ENCODE measurements around the gene TENT5A. TPM values are rescaled to one million over a fixed set of nuclear protein-coding genes. Genes with fewer than 3 reads are reported as not detected.
"Not testable (repeated sequence)": the region's sequence is repeated elsewhere in the genome, so short reads cannot be mapped to it uniquely, and the experiment has no call there.

The TENT5A gene
- total RNA-seq, 1 donor from 2014 or later = 17.2 TPM

GRCh38 chr6:81781624-81782023 is 29.1 kb upstream of the TENT5A start:
- no peak for DNase-seq
- Histone ChIP-seq H3K4me3 (no peak overlapping the region), H3K27ac (no peak overlapping the region), H3K27me3 (no peaks in the 10 kb centered on the region), H3K4me1 (no peaks in the 10 kb centered on the region), H3K36me3 (no peaks in the 10 kb centered on the region), H3K9me3 (no peaks in the 10 kb centered on the region)
- no peak for ATAC-seq
- intact Hi-C loops (cut with DNase I) = no loop called here
- TF ChIP-seq CTCF (IDR thresholded peaks at IDR 0.05) = no peak

GRCh38 chr6:81777586-81778268 is 25.2 kb upstream of the TENT5A start:
- Histone ChIP-seq H3K4me3 (no peak overlapping the region), H3K4me1 (no peaks in the 10 kb centered on the region), H3K36me3 (no peaks in the 10 kb centered on the region), H3K27me3 (no peaks in the 10 kb centered on the region), H3K9me3 (no peaks in the 10 kb centered on the region), H3K27ac (no peak overlapping the region)
- no peak for TF ChIP-seq CTCF (IDR thresholded peaks at IDR 0.05)
- DNase-seq = no peak
- intact Hi-C loops (cut with DNase I) = no loop called here
- no peak for ATAC-seq

DNA sequence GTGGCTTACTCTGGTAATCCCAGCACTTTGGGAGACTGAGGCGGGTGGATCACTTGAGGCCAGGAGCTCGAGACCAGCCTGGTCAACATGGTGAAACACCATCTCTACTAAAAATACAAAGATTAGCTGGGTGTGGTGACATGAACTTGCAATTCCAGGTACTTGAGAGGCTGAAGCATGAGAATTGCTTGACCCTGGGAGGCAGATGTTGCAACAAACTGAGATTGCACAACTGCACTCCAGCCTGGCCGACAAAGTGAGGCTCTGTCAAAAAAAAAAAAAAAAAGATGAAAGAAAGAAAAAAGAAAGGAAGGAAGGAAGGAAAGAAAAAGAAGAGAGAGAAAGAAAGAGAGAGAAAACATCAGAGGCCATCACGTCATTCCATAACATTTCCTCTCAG is 23.7 kb upstream of the TENT5A start:
- H3K4me3 ChIP-seq; H3K9me3 ChIP-seq; H3K27me3 ChIP-seq; intact Hi-C loops (cut with DNase I); H3K4me1 ChIP-seq; H3K36me3 ChIP-seq; H3K27ac ChIP-seq: not testable (repeated sequence)
- ATAC-seq (peak; percentile 45), DNase-seq (peak; percentile 64)

DNA sequence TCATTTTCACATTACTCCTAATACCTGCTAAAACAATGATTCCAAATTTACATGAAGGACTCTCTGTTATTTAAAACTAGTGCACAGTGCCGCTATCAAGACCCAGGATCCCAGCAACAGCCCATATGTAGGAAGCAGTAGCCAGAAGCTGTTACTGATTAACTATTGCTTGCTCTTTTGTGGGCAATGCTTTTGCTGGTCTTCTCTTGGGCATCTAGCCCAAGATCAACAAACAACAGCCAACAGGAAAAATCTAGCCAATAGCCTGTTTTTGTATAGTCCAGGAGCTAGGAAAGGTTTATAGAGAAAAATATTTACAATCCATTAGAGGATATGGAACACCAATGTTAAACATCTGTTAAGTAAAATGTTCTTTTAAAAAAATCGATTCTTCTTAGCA is 22.1 kb upstream of the TENT5A start:
- no peaks in the 10 kb centered on the region for H3K4me1 ChIP-seq
- ATAC-seq (no peak), DNase-seq (no peak)
- H3K27me3 ChIP-seq = no peaks in the 10 kb centered on the region
- TF ChIP-seq CTCF (IDR thresholded peaks at IDR 0.05) = no peak
- H3K27ac ChIP-seq = no peak overlapping the region
- no peaks in the 10 kb centered on the region for H3K36me3 ChIP-seq
- intact Hi-C loops (cut with DNase I) = no loop called here
- no peak overlapping the region for H3K4me3 ChIP-seq
- no peaks in the 10 kb centered on the region for H3K9me3 ChIP-seq

GRCh38 chr6:81773887-81774286 is 21.4 kb upstream of the TENT5A start:
- ATAC-seq = no peak
- H3K4me3 ChIP-seq = no peak overlapping the region
- H3K9me3 ChIP-seq = no peaks in the 10 kb centered on the region
- H3K4me1 ChIP-seq = no peaks in the 10 kb centered on the region
- no peaks in the 10 kb centered on the region for H3K27me3 ChIP-seq
- no peak for DNase-seq
- no peaks in the 10 kb centered on the region for H3K36me3 ChIP-seq
- H3K27ac ChIP-seq = no peak overlapping the region
- no peak for TF ChIP-seq CTCF (IDR thresholded peaks at IDR 0.05)
- intact Hi-C loops (cut with DNase I) = no loop called here

GRCh38 chr6:81772741-81773140 is 20.3 kb upstream of the TENT5A start:
- TF ChIP-seq CTCF (IDR thresholded peaks at IDR 0.05) = no peak
- Histone ChIP-seq H3K36me3 (no peaks in the 10 kb centered on the region), H3K4me3 (no peak overlapping the region), H3K27me3 (no peaks in the 10 kb centered on the region), H3K27ac (no peak overlapping the region), H3K9me3 (no peaks in the 10 kb centered on the region), H3K4me1 (peaks cover 1% of the 10 kb centered on the region)
- intact Hi-C loops (cut with DNase I) = no loop called here
- ATAC-seq (peak; percentile 54), DNase-seq (no peak)

All from upper lobe of right lung (tissue), 1 donor.